ENCODE data around the gene FMO1. TPM values are rescaled to one million over a fixed set of nuclear protein-coding genes. Genes with fewer than 3 reads are reported as not detected.

The FMO1 gene
- total RNA-seq, 1 experiment from 2014 or later = not detected

DNA sequence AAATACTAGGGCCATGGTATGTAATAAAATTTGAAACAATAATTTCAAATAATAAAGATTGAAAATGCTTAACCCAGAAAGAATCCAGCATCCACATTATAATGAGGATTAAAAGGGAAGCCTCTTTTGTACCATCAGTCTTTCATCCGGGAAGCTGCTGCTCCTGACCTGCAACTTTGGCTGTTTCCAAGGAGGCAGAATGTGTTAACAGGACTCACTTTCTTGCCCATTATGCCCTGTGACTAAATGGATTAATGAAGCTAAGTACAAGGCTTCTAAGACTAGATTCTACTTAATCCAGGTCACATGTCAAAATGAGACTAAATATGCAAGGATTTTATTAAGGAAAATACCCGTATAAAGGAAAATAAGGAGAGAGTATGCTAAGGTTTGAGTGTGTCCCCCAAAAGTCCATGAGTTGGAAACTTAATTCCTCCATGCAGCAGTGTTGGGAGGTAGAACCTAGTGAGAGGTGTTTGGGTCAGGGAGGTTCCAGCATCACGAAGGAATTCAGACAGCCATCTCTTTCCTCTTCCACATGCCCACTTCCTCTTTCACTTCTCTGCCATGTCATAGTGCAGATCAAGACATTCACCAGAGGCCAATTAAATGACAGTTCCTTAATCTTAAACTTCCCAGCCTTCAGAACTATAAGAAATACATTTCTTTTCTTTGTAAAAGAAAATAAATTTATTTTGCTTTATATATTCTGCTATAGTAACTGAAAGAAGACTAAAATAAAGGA, 35.5 kb upstream of the FMO1 start (continued):
- TF ChIP-seq, protein P1, sequence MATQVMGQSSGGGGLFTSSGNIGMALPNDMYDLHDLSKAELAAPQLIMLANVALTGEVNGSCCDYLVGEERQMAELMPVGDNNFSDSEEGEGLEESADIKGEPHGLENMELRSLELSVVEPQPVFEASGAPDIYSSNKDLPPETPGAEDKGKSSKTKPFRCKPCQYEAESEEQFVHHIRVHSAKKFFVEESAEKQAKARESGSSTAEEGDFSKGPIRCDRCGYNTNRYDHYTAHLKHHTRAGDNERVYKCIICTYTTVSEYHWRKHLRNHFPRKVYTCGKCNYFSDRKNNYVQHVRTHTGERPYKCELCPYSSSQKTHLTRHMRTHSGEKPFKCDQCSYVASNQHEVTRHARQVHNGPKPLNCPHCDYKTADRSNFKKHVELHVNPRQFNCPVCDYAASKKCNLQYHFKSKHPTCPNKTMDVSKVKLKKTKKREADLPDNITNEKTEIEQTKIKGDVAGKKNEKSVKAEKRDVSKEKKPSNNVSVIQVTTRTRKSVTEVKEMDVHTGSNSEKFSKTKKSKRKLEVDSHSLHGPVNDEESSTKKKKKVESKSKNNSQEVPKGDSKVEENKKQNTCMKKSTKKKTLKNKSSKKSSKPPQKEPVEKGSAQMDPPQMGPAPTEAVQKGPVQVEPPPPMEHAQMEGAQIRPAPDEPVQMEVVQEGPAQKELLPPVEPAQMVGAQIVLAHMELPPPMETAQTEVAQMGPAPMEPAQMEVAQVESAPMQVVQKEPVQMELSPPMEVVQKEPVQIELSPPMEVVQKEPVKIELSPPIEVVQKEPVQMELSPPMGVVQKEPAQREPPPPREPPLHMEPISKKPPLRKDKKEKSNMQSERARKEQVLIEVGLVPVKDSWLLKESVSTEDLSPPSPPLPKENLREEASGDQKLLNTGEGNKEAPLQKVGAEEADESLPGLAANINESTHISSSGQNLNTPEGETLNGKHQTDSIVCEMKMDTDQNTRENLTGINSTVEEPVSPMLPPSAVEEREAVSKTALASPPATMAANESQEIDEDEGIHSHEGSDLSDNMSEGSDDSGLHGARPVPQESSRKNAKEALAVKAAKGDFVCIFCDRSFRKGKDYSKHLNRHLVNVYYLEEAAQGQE (IDR thresholded peaks at IDR 0.05; ENCODE audit: low read depth) = no peak
- TF ChIP-seq FOSL1 (IDR thresholded peaks at IDR 0.05; ENCODE audit: low read depth) (no peak), SIN3A (IDR thresholded peaks at IDR 0.05; ENCODE audit: low read depth) (no peak), CEBPB (IDR thresholded peaks at IDR 0.05; ENCODE audit: low read depth) (no peak), POLR2AphosphoS5 (IDR thresholded peaks at IDR 0.05; ENCODE audit: low read depth, low read length) (no peak), YY1 (IDR thresholded peaks at IDR 0.05; ENCODE audit: extremely low read depth, insufficient replicate concordance, low read depth, low read length) (no peak)

GRCh38 chr1:171213559-171214454, 34.5 kb upstream of the FMO1 start:
- CTCF ChIA-PET = interaction anchor here (0.8 to 1.3 kb wide), 4 partner anchors 8 to 247 kb away, joined by 3 to 4 read pairs (median 4); partner anchors contain the start of gene FMO4
- H3K27ac ChIP-seq (ENCODE audit: low read depth, low read length) = no peak overlapping the region
- no peaks in the 10 kb centered on the region for H3K36me3 ChIP-seq (ENCODE audit: control insufficient read depth in 1 of 2, insufficient read depth in 2 of 2, low read length in 2 of 2)
- RAD21 ChIA-PET (ENCODE audit: low non-redundant PET in 1 of 2, low total read pairs in 2 of 2, uncharacterized antibody in 2 of 2, unreplicated experiment in 2 of 2) = no interaction called here
- no peak overlapping the region for H3K9ac ChIP-seq (ENCODE audit: low read length)
- POLR2A ChIA-PET = no interaction called here
- H3K4me1 ChIP-seq (ENCODE audit: control insufficient read depth in 1 of 2, insufficient read depth in 2 of 2, low read length in 2 of 2) = no peaks in the 10 kb centered on the region
- no peak overlapping the region for H3K4me2 ChIP-seq (ENCODE audit: low read length)
- peak; percentile 73 for ATAC-seq
- H2AFZ ChIP-seq (ENCODE audit: low read depth, low read length, poor library complexity, severe bottlenecking) = no peak overlapping the region
- H3K9me3 ChIP-seq (ENCODE audit: control insufficient read depth in 1 of 2, insufficient read depth in 1 of 2, low read depth in 1 of 2, low read length in 2 of 2) = no peaks in the 10 kb centered on the region
- H3K9me2 ChIP-seq (ENCODE audit: insufficient read depth) = no peaks in the 10 kb centered on the region
- intact Hi-C loops (cut with micrococcal nuclease) = no loop called here
- no peaks in the 10 kb centered on the region for H4K20me1 ChIP-seq (ENCODE audit: insufficient read depth)
- no peak for TF ChIP-seq ZNF274 (IDR thresholded peaks at IDR 0.05; ENCODE audit: low read depth, low read length)
- TF ChIP-seq, protein P2, sequence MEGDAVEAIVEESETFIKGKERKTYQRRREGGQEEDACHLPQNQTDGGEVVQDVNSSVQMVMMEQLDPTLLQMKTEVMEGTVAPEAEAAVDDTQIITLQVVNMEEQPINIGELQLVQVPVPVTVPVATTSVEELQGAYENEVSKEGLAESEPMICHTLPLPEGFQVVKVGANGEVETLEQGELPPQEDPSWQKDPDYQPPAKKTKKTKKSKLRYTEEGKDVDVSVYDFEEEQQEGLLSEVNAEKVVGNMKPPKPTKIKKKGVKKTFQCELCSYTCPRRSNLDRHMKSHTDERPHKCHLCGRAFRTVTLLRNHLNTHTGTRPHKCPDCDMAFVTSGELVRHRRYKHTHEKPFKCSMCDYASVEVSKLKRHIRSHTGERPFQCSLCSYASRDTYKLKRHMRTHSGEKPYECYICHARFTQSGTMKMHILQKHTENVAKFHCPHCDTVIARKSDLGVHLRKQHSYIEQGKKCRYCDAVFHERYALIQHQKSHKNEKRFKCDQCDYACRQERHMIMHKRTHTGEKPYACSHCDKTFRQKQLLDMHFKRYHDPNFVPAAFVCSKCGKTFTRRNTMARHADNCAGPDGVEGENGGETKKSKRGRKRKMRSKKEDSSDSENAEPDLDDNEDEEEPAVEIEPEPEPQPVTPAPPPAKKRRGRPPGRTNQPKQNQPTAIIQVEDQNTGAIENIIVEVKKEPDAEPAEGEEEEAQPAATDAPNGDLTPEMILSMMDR (IDR thresholded peaks at IDR 0.05 in 2 of 3, conservative IDR thresholded peaks at IDR 0.05 in 1 of 3; ENCODE audit: borderline replicate concordance in 1 of 3, insufficient read depth in 1 of 3, low read depth in 2 of 3, low read length in 2 of 3) = peak in 2 of 3 experiments; percentile 8 to 25; a peak in 1 of 6 replicates
- TF ChIP-seq POLR2AphosphoS5 (IDR thresholded peaks at IDR 0.05; ENCODE audit: low read depth, low read length) = no peak
- TF ChIP-seq EZH2phosphoT487 (IDR thresholded peaks at IDR 0.05; ENCODE audit: borderline replicate concordance) = no peak
- no peaks in the 10 kb centered on the region for H3K27me3 ChIP-seq (ENCODE audit: insufficient read depth, low read length)
- H3K4me3 ChIP-seq (replicated peaks in 1 of 2; ENCODE audit: low read depth in 1 of 2, low read length in 2 of 2) = no peak overlapping the region
- no peak for DNase-seq (ENCODE audit: low read depth, low spot score)
- H3K79me2 ChIP-seq (ENCODE audit: insufficient read depth, low read length) = no peaks in the 10 kb centered on the region
- BruUV-seq (replicated peaks) = no TSS peak

Measured in HCT116 (cell line).